HCT116 (cell line): ENCODE measurements around the gene ATP5F1E. TPM values are rescaled to one million over a fixed set of nuclear protein-coding genes. Genes with fewer than 3 reads are reported as not detected.

ENCODE experiments used
- ATAC-seq: fragments of 200-7000 bp; cut with Tn5 transposase; 2 replicates; pipeline ENCODE4 v1.9.1; 2020; ENCODE audit warnings: mild to moderate bottlenecking, moderate library complexity
- BruUV-seq: library from RNA; stranded (reverse); fragments of 400-500 nt; replicated peaks from 2 replicates; lab custom pipeline; 2021; lab: Mats Ljungman, UMichigan
- CTCF ChIA-PET: fragments of 300-600 bp; sonication (Branson Sonifier 250); formaldehyde crosslinking; loops from one replicate; lab custom pipeline; 2021; ENCODE audit warnings: antibody characterized with exemption; lab: Charles Lee
- POLR2A ChIA-PET: fragments of 300-600, 350-600 bp; sonication (Branson Sonifier 250); formaldehyde crosslinking; loops from one replicate; lab custom pipeline; 2021; ENCODE audit warnings: antibody characterized with exemption; lab: Charles Lee
- RAD21 ChIA-PET, 2 experiments: fragments of 300-600 bp; sonication (Branson Sonifier 250); formaldehyde crosslinking; loops; one replicate each; lab custom pipeline; 2023; ENCODE audit warnings: low total read pairs in 2 of 2; ENCODE audit not compliant: uncharacterized antibody in 2 of 2, unreplicated experiment in 2 of 2, low non-redundant PET in 1 of 2; lab: Charles Lee
- DNase-seq: peaks from one replicate; pipeline ENCODE4 v3.0.0-alpha.2; 2010; ENCODE audit warnings: low read depth, low spot score
- H2AFZ ChIP-seq: fragments of 200-600 bp; shearing (Covaris generic), sonication (generic); 2 replicates; pipeline ENCODE4 v1.6.1; 2017; ENCODE audit warnings: low read depth, mixed run types, mixed read lengths, antibody characterized with exemption, low read length; ENCODE audit not compliant: poor library complexity, severe bottlenecking
- H3K27ac ChIP-seq: 2 replicates; pipeline ENCODE4 v1.5.1; 2012; ENCODE audit warnings: low read depth, low read length
- H3K27me3 ChIP-seq: fragments of 200-600 bp; sonication (generic); 2 replicates; pipeline ENCODE4 v1.6.1; 2016; ENCODE audit warnings: mixed run types, low read length, mixed read lengths; ENCODE audit not compliant: insufficient read depth
- H3K36me3 ChIP-seq, 2 experiments: fragments of 200-500 bp in 1 of 2; fragments of 200-600 bp in 1 of 2; sonication (Bioruptor generic) in 1 of 2; sonication (generic) in 1 of 2; 2 replicates each; pipeline versions ENCODE4 v1.5.1 to v1.6.1; 2014 to 2016; ENCODE audit warnings: low read length in 2 of 2, inconsistent platforms in 1 of 2, mixed read lengths in 1 of 2, mixed run types in 1 of 2; ENCODE audit not compliant: insufficient read depth in 2 of 2, control insufficient read depth in 1 of 2
- H3K4me1 ChIP-seq, 2 experiments: fragments of 200-600 bp in 1 of 2; sonication (generic) in 1 of 2; 2 replicates each; pipeline versions ENCODE4 v1.5.1 to v1.6.1; 2012 to 2017; ENCODE audit warnings: low read length in 2 of 2, inconsistent platforms in 1 of 2, mild to moderate bottlenecking in 1 of 2, mixed read lengths in 1 of 2, mixed run types in 1 of 2, moderate library complexity in 1 of 2; ENCODE audit not compliant: insufficient read depth in 2 of 2, control insufficient read depth in 1 of 2
- H3K4me2 ChIP-seq: fragments of 200-600 bp; sonication (generic); 2 replicates; pipeline ENCODE4 v1.6.1; 2017; ENCODE audit warnings: mixed run types, low read length, mixed read lengths
- H3K4me3 ChIP-seq, 2 experiments: fragments of 200-600 bp in 1 of 2; sonication (generic) in 1 of 2; replicated peaks in 1 of 2; 2 replicates each; pipeline ENCODE4 v1.5.1; 2011 to 2016; ENCODE audit warnings: low read length in 2 of 2, control low read depth in 1 of 2, low read depth in 1 of 2, mild to moderate bottlenecking in 1 of 2, mixed read lengths in 1 of 2, mixed run types in 1 of 2
- H3K79me2 ChIP-seq: fragments of 200-600 bp; sonication (generic); 2 replicates; pipeline ENCODE4 v1.6.1; 2017; ENCODE audit warnings: mild to moderate bottlenecking, mixed run types, low read length, moderate library complexity, mixed read lengths; ENCODE audit not compliant: insufficient read depth
- H3K9ac ChIP-seq: fragments of 200-600 bp; sonication (generic); 2 replicates; pipeline ENCODE4 v1.6.1; 2016; ENCODE audit warnings: low read length, mixed read lengths
- H3K9me2 ChIP-seq: fragments of 200-600 bp; sonication (generic), shearing (Covaris generic); 2 replicates; pipeline ENCODE4 v1.6.1; 2017; ENCODE audit warnings: mixed run types, mild to moderate bottlenecking, moderate library complexity; ENCODE audit not compliant: insufficient read depth
- H3K9me3 ChIP-seq, 2 experiments: fragments of 200-500 bp in 1 of 2; fragments of 200-600 bp in 1 of 2; sonication (Bioruptor generic) in 1 of 2; sonication (generic) in 1 of 2; 2 replicates each; pipeline ENCODE4 v1.6.1; 2014 to 2017; ENCODE audit warnings: low read length in 2 of 2, mixed read lengths in 2 of 2, inconsistent platforms in 1 of 2, low read depth in 1 of 2, mild to moderate bottlenecking in 1 of 2, mixed run types in 1 of 2, moderate library complexity in 1 of 2; ENCODE audit not compliant: control insufficient read depth in 1 of 2, insufficient read depth in 1 of 2
- H4K20me1 ChIP-seq: fragments of 200-600 bp; sonication (generic), shearing (Covaris generic); 2 replicates; pipeline ENCODE4 v1.6.1; 2017; ENCODE audit warnings: mixed run types, mild to moderate bottlenecking, moderate library complexity; ENCODE audit not compliant: insufficient read depth
- CTCF ChIP-seq, 3 experiments: fragments of 200-600 bp in 1 of 3; sonication (generic) in 1 of 3; IDR thresholded peaks in 2 of 3; conservative IDR thresholded peaks in 1 of 3; 2 replicates each; pipeline ENCODE4 v1.5.1; 2012 to 2017; ENCODE audit warnings: low read depth in 2 of 3, low read length in 2 of 3, antibody characterized with exemption in 1 of 3, borderline replicate concordance in 1 of 3, control low read depth in 1 of 3, mild to moderate bottlenecking in 1 of 3, mixed read lengths in 1 of 3, mixed run types in 1 of 3, moderate library complexity in 1 of 3; ENCODE audit not compliant: insufficient read depth in 1 of 3
- EGR1 ChIP-seq: IDR thresholded peaks from 2 replicates; pipeline ENCODE4 v1.6.1; 2012; ENCODE audit warnings: low read depth
- ELF1 ChIP-seq: IDR thresholded peaks from 2 replicates; pipeline ENCODE4 v1.6.1; 2012; ENCODE audit warnings: low read depth, borderline replicate concordance
- EZH2phosphoT487 ChIP-seq: fragments of 200-600 bp; IDR thresholded peaks from 2 replicates; pipeline ENCODE4 v1.6.1; 2018; ENCODE audit warnings: antibody characterized with exemption, borderline replicate concordance
- FOSL1 ChIP-seq: IDR thresholded peaks from 2 replicates; pipeline ENCODE4 v1.6.1; 2012; ENCODE audit warnings: low read depth
- JUND ChIP-seq: IDR thresholded peaks from 2 replicates; pipeline ENCODE4 v1.6.1; 2012
- POLR2A ChIP-seq: IDR thresholded peaks from 2 replicates; pipeline ENCODE4 v1.7.0; 2011; ENCODE audit warnings: borderline replicate concordance; ENCODE audit not compliant: insufficient read depth, insufficient read length; ENCODE audit errors: extremely low read depth
- RAD21 ChIP-seq: IDR thresholded peaks from 2 replicates; pipeline ENCODE4 v1.6.1; 2012; ENCODE audit warnings: low read depth, mild to moderate bottlenecking
- REST ChIP-seq: IDR thresholded peaks from 2 replicates; pipeline ENCODE4 v1.6.1; 2012; ENCODE audit warnings: low read depth
- SIN3A ChIP-seq: IDR thresholded peaks from 2 replicates; pipeline ENCODE4 v1.6.1; 2012; ENCODE audit warnings: low read depth
- TCF7L2 ChIP-seq: IDR thresholded peaks from 2 replicates; pipeline ENCODE4 v1.7.0; 2011; ENCODE audit warnings: borderline replicate concordance, inconsistent platforms; ENCODE audit not compliant: insufficient read depth, insufficient read length; ENCODE audit errors: extremely low read depth
- YY1 ChIP-seq: IDR thresholded peaks from 2 replicates; pipeline ENCODE4 v1.6.1; 2011; ENCODE audit warnings: low read length, low read depth, moderate library complexity, mild to moderate bottlenecking; ENCODE audit not compliant: insufficient replicate concordance; ENCODE audit errors: extremely low read depth
- ZFX ChIP-seq: fragments of 450-650 bp; IDR thresholded peaks from 2 replicates; pipeline ENCODE4 v1.6.1; 2017
- ZNF274 ChIP-seq: fragments of 200-500 bp; sonication (Bioruptor generic); IDR thresholded peaks from 2 replicates; pipeline ENCODE4 v1.6.1; 2014; ENCODE audit warnings: mild to moderate bottlenecking, low read depth, low read length, inconsistent platforms
- intact Hi-C: fragments of 100-400 bp; cut with micrococcal nuclease; formaldehyde crosslinking; loops from 2 replicates; pipeline ENCODE4 v1.10.0; 2022
- total RNA-seq: library from RNA; stranded (reverse); gene quantifications from one replicate; pipeline ENCODE4 v1.2.1, GENCODE V29; 2021; ENCODE audit not compliant: unreplicated experiment

The ATP5F1E gene
- total RNA-seq, 1 experiment from 2014 or later = 72.8 TPM

GRCh38 chr20:59001068-59001448, 31.1 kb downstream of the ATP5F1E start:
- Histone ChIP-seq H4K20me1 (no peaks in the 10 kb centered on the region), H3K27ac (no peak overlapping the region), H3K79me2 (peaks cover 22% of the 10 kb centered on the region; the same call in 1 of the 2 replicates), H2AFZ (no peak overlapping the region), H3K9me2 (no peaks in the 10 kb centered on the region), H3K27me3 (no peaks in the 10 kb centered on the region), H3K36me3 (peaks cover 12 to 21% of the 10 kb centered on the region in 2 experiments; a peak in 3 of 4 replicates), H3K4me1 (peaks cover 4 to 12% of the 10 kb centered on the region in 2 experiments), H3K4me2 (no peak overlapping the region), H3K9me3 (no peaks in the 10 kb centered on the region), H3K9ac (no peak overlapping the region), H3K4me3 (no peak overlapping the region)
- no peak for ATAC-seq
- CTCF ChIA-PET = no interaction called here
- RAD21 ChIA-PET = no interaction called here
- TF ChIP-seq EZH2phosphoT487 (no peak), TCF7L2 (no peak)
- DNase-seq = no peak
- intact Hi-C loops = no loop called here
- POLR2A ChIA-PET = no interaction called here
- BruUV-seq = no TSS peak

- Histone ChIP-seq H3K9ac (no peak overlapping the region), H3K36me3 (peaks cover 19 to 28% of the 10 kb centered on the region in 2 experiments; a peak in 3 of 4 replicates), H3K4me3 (no peak overlapping the region), H3K9me3 (no peaks in the 10 kb centered on the region), H3K79me2 (peaks cover 15% of the 10 kb centered on the region; the same call in 1 of the 2 replicates), H3K4me1 (peaks cover 0 to 5% of the 10 kb centered on the region in 2 experiments; a peak in 3 of 4 replicates), H3K4me2 (no peak overlapping the region), H2AFZ (no peak overlapping the region), H4K20me1 (no peaks in the 10 kb centered on the region), H3K27ac (no peak overlapping the region), H3K9me2 (no peaks in the 10 kb centered on the region), H3K27me3 (no peaks in the 10 kb centered on the region)
- BruUV-seq = no TSS peak
- intact Hi-C loops = no loop called here
- RAD21 ChIA-PET = interaction anchor here in 1 of 2 experiments (0.7 kb wide), 1 partner anchor 16 kb away, joined by 4 read pairs; no protein-coding TSS in a partner anchor
- CTCF ChIA-PET = no interaction called here
- no peak for ATAC-seq
- DNase-seq = no peak
- POLR2A ChIA-PET = no interaction called here
- TF ChIP-seq ELF1 = no peak
- no peak for TF ChIP-seq ZNF274
- no peak for TF ChIP-seq ZFX
- TF ChIP-seq EGR1 = no peak
- TF ChIP-seq YY1 = no peak
- no peak for TF ChIP-seq REST
- no peak for TF ChIP-seq JUND
- TF ChIP-seq EZH2phosphoT487 = no peak
- no peak for TF ChIP-seq RAD21
- TF ChIP-seq POLR2A = no peak
- TF ChIP-seq FOSL1 = no peak
- TF ChIP-seq TCF7L2 = no peak
- TF ChIP-seq SIN3A = no peak
- TF ChIP-seq CTCF (IDR thresholded peaks at IDR 0.05 in 2 of 3, conservative IDR thresholded peaks at IDR 0.05 in 1 of 3; ENCODE audit: borderline replicate concordance in 1 of 3, insufficient read depth in 1 of 3, low read depth in 2 of 3, low read length in 2 of 3) = no peak
Observed at GRCh38 chr20:59000326-59000725, 31.8 kb downstream of the ATP5F1E start.
